ENCODE measurements around the gene RPL29.

Gene RPL29

DNA sequence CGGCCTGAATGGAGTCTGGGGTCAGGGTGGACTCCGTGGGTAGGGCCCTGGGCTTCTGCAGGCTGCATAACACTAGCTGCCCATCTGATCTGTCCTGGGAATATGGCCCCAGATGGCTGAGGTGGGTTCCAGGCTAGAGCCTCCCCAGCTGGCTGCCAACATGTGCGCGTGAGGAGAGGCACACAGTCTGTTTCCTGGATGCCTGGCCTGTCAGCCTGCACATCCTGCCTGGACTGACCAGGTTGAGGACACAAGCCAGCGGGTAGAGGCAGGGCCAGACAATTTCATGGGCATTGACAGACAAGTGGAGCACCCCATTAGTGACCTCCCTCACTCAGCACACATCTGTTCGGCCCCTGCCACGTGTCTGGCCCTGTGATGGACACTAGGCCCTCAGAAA lies 29.8 kb upstream of the RPL29 start:
- H3K4me3 ChIP-seq (ENCODE audit: low read depth, low read length), result no peak overlapping the region
- TF ChIP-seq, protein P1, sequence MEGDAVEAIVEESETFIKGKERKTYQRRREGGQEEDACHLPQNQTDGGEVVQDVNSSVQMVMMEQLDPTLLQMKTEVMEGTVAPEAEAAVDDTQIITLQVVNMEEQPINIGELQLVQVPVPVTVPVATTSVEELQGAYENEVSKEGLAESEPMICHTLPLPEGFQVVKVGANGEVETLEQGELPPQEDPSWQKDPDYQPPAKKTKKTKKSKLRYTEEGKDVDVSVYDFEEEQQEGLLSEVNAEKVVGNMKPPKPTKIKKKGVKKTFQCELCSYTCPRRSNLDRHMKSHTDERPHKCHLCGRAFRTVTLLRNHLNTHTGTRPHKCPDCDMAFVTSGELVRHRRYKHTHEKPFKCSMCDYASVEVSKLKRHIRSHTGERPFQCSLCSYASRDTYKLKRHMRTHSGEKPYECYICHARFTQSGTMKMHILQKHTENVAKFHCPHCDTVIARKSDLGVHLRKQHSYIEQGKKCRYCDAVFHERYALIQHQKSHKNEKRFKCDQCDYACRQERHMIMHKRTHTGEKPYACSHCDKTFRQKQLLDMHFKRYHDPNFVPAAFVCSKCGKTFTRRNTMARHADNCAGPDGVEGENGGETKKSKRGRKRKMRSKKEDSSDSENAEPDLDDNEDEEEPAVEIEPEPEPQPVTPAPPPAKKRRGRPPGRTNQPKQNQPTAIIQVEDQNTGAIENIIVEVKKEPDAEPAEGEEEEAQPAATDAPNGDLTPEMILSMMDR (IDR thresholded peaks at IDR 0.05; ENCODE audit: borderline replicate concordance, insufficient read depth, low read depth, low read length), result no peak

DNA sequence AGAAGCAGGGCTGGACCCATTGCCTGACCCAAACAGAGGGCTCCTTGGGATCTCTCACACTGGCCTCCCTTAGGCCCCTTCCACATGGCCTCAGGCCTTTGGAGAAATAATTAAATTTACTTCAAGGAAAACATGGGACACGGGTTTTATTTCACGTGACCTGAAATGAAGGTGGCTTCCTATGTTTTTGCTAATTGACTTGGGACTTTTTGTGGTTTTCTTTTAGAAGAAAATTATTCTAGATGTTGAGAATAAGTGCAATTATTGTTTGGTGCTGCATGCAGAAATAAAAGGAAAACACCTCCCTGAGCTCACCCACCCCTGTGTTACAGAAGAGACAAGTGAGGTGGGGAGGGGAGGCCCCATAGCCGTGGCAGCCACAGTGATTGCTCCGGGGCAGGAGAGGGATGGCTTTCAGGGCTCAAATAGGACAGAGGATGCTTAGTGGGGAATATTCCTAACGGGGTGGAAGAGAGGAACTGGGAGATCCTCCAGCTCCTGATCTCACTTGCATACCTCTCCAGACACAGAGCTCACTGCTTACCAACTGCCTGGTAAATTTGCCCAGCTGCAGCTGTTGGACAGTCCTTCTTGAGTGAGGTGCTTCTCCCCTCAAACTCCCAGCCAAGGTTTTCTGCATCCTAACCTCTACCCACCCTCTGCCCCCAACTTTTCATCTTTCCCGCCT lies 29.2 kb upstream of the RPL29 start:
- TF ChIP-seq, protein P1 (IDR thresholded peaks at IDR 0.05; ENCODE audit: borderline replicate concordance, insufficient read depth, low read depth, low read length), result no peak
- H3K4me3 ChIP-seq (ENCODE audit: low read depth, low read length), result no peak overlapping the region

DNA sequence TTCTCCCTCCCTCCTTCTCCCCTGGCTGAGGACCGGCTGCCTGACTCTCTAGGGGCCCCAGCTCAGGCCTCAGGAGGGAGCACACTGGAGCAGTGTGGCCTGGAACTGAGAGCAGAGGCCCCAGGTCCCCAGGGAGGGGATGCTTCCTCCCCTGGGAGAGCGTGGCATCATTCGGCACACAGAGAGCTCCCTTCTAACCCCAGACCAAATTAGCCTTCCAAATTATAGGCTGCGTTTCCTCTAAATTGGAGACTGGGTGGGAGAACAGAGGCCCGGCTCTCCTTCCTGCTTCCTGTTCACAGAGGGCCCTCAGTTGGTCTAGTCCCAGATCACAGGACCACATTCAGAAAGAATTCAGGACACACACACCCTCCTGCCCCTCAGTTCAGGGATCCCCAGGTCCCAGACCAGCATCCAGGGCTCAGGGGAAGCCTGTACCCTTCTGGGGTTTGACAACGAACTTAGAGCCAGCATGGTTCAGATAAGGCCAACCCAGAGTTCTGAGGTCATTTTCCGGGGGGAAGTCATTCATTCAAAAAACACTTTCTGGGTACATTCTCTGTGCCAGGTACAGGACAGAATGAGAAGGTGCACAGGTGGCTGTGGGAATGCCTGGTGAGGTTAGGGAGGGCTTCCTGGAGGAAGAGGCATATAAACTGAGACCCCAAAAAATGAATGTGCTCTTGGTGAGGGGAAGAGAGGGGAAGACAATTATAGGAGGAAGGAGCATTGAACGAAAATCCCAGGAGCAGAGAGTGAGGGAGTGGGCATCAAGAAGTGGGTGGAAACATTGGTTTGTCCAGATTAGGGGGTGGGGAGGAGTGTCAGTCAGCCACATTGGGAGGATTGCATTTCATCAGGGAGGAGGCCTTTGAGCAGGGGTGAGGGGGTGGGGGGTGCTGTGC lies 28.4 kb upstream of the RPL29 start:
- H3K4me3 ChIP-seq (ENCODE audit: low read depth, low read length), result no peak overlapping the region

DNA sequence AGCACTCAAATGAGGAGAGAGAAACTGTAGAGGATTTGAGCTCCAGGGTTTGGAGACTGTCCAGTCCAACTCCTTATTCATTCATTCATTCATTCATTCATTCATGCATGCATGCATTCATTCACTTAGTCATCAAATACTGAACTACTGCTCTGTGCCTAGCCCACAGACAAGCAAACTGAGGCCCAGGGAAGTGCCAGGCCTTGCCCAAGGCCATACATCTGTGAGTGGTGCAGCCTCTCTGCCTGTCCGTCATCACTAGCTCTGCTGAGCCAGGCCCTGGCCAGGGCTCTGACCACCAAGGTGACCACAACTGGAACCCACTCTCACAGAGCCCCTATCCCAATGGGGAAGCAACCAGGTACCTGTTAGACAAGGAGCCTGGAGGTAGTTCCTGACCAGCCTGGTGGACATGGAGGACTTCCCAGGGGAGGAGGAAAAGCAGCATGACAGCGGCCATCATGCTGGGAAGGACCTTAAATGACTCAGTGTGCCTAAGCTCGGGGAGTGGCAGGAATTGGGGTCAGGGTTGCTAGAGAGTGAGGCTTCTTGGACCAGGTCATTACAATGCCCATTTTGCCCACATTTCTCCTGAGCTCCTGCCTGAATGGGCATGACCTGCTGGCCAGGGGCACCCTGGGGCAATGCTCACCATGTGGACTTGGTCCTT lies 27.5 kb upstream of the RPL29 start:
- TF ChIP-seq, protein P1 (IDR thresholded peaks at IDR 0.05; ENCODE audit: borderline replicate concordance, insufficient read depth, low read depth, low read length), result no peak
- H3K4me3 ChIP-seq (ENCODE audit: low read depth, low read length), result no peak overlapping the region

More for the DNA sequence above, 28.4 kb upstream of the RPL29 start:
- TF ChIP-seq, protein P1 (IDR thresholded peaks at IDR 0.05; ENCODE audit: borderline replicate concordance, insufficient read depth, low read depth, low read length), result no peak

DNA sequence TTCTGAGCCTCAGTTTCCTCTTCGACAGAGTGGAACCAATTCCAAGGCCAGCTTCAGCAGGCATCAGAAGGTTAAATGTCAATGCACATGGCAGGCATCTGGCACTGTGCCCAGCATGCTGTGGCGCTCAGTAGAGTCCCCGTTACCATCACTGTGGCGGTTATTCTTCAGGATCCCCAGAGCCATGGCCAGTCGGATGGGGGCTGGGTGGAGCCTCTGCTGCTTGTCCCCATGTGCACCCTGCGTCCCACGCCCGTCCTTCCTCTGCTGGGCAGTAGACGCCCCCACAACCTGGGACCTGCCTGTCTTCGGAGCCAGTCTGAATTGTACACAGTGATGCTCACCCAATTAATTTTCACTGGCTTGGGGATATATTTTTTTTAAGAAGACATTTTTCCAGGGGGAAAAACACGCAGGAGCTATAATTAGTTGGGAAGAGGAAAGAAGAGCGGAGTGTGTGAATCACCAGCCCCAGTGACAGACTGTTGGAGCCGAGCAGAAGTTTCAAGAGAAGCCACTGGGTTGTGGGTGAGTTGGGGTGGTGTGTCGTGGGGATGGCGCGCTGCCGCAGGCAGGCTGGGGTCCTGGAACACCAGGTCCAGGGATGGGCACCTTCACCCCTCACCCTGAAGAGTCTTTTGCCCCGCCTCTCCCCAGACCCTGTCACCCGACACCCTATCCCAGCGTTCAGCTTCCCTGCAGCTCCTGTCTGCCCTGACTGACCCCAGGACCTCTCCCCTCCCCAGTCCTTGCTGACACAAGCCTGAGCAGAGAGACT lies 26.8 kb upstream of the RPL29 start:
- TF ChIP-seq, protein P1 (IDR thresholded peaks at IDR 0.05; ENCODE audit: borderline replicate concordance, insufficient read depth, low read depth, low read length), result no peak
- no peak overlapping the region for H3K4me3 ChIP-seq (ENCODE audit: low read depth, low read length)

DNA sequence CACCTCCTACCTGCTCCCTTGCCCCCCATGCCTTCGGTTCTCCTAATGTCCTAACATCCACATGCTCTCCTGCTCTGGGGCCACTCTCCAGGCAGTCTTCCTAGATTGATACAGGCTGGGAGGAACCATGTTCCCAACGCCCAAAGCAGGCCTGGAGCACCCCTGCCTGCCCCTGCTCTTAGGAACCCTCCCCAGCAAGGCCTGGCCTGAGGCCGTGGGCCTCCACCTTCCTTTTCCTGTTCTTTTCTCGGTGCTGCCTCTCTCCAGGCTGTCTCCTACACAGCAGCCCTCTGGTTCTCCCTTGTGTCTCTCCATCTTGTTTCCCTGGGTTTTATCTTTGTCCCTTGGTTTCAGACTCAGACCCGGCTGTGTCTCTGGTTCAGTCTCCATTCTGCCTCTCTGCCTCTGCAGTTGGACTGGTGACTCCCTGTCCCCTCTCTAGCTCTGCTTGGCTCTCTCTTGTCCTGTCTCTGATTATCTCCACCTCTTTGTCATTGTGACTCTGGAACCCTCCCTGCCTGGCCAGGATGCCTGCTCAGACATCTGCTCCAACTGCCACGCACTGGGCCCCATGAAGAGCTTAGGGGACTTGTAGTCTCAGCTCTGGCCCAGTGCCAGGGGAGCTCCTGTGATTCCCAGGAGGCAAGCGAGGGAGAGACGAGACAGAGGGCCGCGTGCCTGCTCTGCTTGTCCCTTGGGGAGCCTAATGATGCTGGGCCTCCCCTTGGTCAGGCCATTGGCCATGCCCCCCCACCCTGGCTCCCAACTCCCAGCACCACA lies 26.0 kb upstream of the RPL29 start:
- H3K4me3 ChIP-seq (ENCODE audit: low read depth, low read length), result no peak overlapping the region
- TF ChIP-seq, protein P1 (IDR thresholded peaks at IDR 0.05; ENCODE audit: borderline replicate concordance, insufficient read depth, low read depth, low read length), result no peak

All from GM12875 (cell line).